Measurements from ENCODE around the gene RAPGEF6. TPM values are rescaled to one million over a fixed set of nuclear protein-coding genes. Genes with fewer than 3 reads are reported as not detected.

Gene RAPGEF6
- total RNA-seq, 4 donors from 2014 or later: 17.2 to 23.3 (median 20.1) TPM

DNA sequence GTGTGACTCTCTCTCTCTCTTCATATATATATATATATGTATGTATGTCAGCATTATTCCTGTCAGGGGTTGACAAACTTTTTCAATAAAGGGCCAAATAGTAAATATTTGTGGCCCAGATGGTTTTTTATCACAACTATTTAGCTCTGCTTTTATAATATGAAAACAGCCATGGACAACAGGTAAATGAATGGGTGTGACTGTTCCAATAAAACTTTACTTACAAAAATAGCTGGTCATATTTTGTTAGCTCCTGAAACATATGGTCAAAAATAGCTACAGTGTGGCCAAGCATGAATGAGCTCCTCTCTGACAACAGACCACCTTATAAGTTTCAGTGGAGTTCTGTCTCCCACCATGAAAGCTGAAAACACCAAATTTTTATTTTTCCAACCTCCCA, 21.6 kb downstream of the RAPGEF6 start:
- Histone ChIP-seq H3K36me3 (no peaks in the 10 kb centered on the region), H3K9me3 (no peaks in the 10 kb centered on the region), H3K27ac (replicated peaks in 1 of 4) (no peak overlapping the region), H3K27me3 (no peaks in the 10 kb centered on the region), H3K4me1 (peaks cover 20 to 47% (median 37%) of the 10 kb centered on the region in 4 donors), H3K4me3 (no peak overlapping the region)
- DNase-seq (ENCODE audit: extremely low spot score): no peak
- TF ChIP-seq EP300 (IDR thresholded peaks at IDR 0.05) (no peak), POLR2AphosphoS5 (IDR thresholded peaks at IDR 0.05) (no peak), POLR2A (IDR thresholded peaks at IDR 0.05; ENCODE audit: low read depth) (no peak)
- TF ChIP-seq, protein P1, sequence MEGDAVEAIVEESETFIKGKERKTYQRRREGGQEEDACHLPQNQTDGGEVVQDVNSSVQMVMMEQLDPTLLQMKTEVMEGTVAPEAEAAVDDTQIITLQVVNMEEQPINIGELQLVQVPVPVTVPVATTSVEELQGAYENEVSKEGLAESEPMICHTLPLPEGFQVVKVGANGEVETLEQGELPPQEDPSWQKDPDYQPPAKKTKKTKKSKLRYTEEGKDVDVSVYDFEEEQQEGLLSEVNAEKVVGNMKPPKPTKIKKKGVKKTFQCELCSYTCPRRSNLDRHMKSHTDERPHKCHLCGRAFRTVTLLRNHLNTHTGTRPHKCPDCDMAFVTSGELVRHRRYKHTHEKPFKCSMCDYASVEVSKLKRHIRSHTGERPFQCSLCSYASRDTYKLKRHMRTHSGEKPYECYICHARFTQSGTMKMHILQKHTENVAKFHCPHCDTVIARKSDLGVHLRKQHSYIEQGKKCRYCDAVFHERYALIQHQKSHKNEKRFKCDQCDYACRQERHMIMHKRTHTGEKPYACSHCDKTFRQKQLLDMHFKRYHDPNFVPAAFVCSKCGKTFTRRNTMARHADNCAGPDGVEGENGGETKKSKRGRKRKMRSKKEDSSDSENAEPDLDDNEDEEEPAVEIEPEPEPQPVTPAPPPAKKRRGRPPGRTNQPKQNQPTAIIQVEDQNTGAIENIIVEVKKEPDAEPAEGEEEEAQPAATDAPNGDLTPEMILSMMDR (IDR thresholded peaks at IDR 0.05): no peak
- intact Hi-C loops (cut with DNase I): no loop called here

DNA sequence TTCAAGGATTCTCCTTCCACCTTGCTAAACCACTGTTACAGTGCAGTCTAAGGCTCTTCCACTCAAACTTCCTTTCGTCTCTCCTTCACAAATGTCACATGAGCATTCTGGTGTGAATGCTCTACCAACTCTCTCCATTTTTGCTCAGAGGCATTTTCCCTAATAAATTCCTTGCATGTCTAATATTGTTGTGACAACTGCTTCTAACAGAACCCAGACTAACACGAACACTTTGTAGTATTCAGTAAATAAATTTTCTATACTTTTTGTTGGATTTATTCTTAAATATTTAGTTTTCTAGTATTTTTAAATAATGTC, 24.0 kb downstream of the RAPGEF6 start:
- no peaks in the 10 kb centered on the region for H3K36me3 ChIP-seq
- no peak overlapping the region for H3K27ac ChIP-seq (replicated peaks in 1 of 4)
- H3K4me3 ChIP-seq: no peak overlapping the region
- no peak for TF ChIP-seq POLR2A (IDR thresholded peaks at IDR 0.05; ENCODE audit: low read depth)
- no peak for TF ChIP-seq EP300 (IDR thresholded peaks at IDR 0.05)
- TF ChIP-seq, protein P1 (IDR thresholded peaks at IDR 0.05): no peak
- TF ChIP-seq POLR2AphosphoS5 (IDR thresholded peaks at IDR 0.05): no peak
- intact Hi-C loops (cut with DNase I): no loop called here
- H3K4me1 ChIP-seq: peaks cover 27 to 49% (median 42%) of the 10 kb centered on the region in 4 donors
- no peaks in the 10 kb centered on the region for H3K27me3 ChIP-seq
- DNase-seq (ENCODE audit: extremely low spot score): no peak
- H3K9me3 ChIP-seq: no peaks in the 10 kb centered on the region
- 91% methylated on average over 2 of the region's 2 CpGs for WGBS

DNA sequence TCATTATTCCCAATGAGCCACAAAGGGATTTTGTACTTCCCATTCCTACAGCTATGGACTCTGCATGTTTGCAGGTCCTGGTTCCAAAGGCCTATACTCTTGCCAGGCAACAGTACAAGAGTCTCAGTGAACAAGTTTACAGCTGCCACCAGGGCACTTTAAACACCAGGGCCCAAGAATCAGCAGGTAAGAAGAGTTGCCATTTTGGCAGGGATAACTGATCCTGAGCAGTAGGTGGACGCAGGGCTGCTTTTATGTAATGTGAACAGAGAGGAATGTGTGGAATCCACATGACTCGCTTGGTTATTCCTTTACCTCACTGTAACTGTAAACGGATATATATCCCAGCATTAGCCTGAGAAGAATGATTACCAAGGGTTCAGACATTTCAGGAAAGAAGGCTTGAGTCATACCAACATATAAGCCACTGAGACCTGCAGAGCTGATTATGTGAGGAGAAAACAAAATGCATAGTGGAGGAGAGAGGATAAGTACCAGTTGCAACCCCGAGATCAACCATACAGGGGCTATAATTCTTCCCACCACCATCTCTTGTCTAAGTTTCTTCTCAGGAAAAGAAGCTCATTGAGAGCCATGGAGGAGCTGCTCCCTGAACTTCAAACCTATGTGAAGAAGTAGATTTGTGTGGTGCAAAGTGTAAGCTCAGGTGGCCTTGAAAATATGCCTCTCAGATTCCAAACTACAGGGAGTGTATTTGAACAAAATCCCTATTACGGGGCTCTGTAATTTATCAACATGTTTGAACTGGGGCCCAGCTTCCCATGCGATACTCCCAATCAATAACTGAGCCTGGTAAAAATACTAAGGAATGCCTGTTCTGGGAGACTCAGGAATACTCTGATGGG, 24.6 kb downstream of the RAPGEF6 start:
- no peak for TF ChIP-seq POLR2A (IDR thresholded peaks at IDR 0.05; ENCODE audit: low read depth)
- no peak for TF ChIP-seq POLR2AphosphoS5 (IDR thresholded peaks at IDR 0.05)
- TF ChIP-seq, protein P1 (IDR thresholded peaks at IDR 0.05): no peak
- no peak for TF ChIP-seq EP300 (IDR thresholded peaks at IDR 0.05)
- Histone ChIP-seq H3K27ac (replicated peaks in 1 of 4) (no peak overlapping the region), H3K27me3 (no peaks in the 10 kb centered on the region), H3K9me3 (no peaks in the 10 kb centered on the region), H3K36me3 (no peaks in the 10 kb centered on the region), H3K4me1 (peaks cover 27 to 45% (median 40%) of the 10 kb centered on the region in 4 donors), H3K4me3 (no peak overlapping the region)
- WGBS: 58% methylated on average over 6 of the region's 6 CpGs
- intact Hi-C loops (cut with DNase I): no loop called here
- DNase-seq (ENCODE audit: extremely low spot score): no peak

DNA sequence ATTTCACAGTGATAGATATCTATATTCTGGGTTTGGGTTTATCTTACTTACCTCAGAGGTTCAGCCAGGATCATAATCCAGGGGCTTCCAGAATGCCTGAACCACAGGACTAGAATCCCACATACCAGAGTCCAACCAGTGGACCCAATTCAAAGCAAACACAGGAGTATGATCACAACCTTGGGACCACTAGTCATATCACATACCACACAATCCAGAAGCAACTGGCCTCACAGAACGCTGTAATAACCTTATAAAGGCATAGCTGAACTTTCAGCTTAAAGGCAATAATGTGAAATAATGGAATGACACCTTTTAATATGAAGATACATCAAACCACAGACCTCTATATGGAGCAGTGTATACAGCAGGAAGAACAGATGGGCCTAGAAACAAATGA, 25.3 kb downstream of the RAPGEF6 start:
- Histone ChIP-seq H3K4me1 (peaks cover 23 to 38% (median 35%) of the 10 kb centered on the region in 4 donors), H3K4me3 (no peak overlapping the region), H3K27me3 (no peaks in the 10 kb centered on the region), H3K27ac (replicated peaks in 1 of 4) (no peak overlapping the region), H3K9me3 (no peaks in the 10 kb centered on the region), H3K36me3 (no peaks in the 10 kb centered on the region)
- TF ChIP-seq POLR2AphosphoS5 (IDR thresholded peaks at IDR 0.05) (no peak), POLR2A (IDR thresholded peaks at IDR 0.05; ENCODE audit: low read depth) (no peak)
- TF ChIP-seq, protein P1 (IDR thresholded peaks at IDR 0.05): no peak
- DNase-seq (ENCODE audit: extremely low spot score): no peak
- WGBS: 100% methylated on average over 1 of the region's 1 CpG
- intact Hi-C loops (cut with DNase I): no loop called here
